DND-41 (cell line): Measurements from ENCODE around the gene BPIFB3.

Source experiments
- EZH2 ChIP-seq: IDR thresholded peaks from 3 replicates; pipeline ENCODE4 v1.6.1; 2012; ENCODE audit warnings: borderline replicate concordance, low read depth, mild to moderate bottlenecking, moderate library complexity, low read length, inconsistent platforms; ENCODE audit not compliant: severe bottlenecking
- TF ChIP-seq, protein P1 (sequence below): IDR thresholded peaks from 2 replicates; pipeline ENCODE4 v1.5.1; 2012; ENCODE audit warnings: borderline replicate concordance, low read length, moderate library complexity, mild to moderate bottlenecking; ENCODE audit not compliant: poor library complexity, severe bottlenecking; ENCODE audit errors: extremely low read depth

DNA sequence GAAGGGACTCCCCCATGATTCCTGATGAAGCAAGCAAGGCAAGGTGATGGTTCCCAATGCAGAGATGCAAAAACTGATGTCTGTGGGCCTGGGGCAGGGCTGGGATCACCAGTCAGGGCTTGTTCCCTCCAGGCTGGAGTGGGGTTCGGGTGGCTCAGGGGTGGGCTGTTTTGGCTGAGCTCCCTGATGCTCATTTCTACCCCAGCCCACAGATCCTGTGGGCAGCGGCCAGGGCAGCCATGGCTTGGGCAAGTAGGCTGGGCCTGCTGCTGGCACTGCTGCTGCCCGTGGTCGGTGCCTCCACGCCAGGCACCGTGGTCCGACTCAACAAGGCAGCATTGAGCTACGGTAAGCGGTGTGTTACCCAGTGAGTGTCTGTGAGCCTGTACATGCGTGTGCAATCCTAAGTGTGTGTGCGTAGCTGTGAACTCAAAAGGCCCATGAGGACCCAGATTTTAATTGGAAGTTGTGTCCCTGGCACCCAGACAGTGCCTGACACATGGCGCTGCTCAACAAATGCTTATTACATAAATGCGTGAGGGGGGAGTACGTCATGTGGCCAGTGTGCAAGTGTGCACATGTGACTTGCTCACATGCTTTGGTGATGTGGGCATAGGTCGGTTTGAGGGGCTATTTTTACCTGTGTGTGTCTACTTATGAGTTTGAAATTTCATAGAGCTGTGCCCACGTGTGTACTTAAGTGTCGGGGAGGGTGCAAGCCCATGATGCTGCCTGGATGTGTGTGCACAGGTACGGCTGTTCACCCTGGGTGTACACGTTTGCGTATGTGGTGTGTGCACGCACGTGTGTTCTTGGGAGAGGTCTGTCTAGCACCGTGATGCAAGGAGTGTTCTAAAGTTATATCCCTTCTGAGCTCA lies 45.1 kb upstream of the BPIFB3 start:
- TF ChIP-seq, protein P1, sequence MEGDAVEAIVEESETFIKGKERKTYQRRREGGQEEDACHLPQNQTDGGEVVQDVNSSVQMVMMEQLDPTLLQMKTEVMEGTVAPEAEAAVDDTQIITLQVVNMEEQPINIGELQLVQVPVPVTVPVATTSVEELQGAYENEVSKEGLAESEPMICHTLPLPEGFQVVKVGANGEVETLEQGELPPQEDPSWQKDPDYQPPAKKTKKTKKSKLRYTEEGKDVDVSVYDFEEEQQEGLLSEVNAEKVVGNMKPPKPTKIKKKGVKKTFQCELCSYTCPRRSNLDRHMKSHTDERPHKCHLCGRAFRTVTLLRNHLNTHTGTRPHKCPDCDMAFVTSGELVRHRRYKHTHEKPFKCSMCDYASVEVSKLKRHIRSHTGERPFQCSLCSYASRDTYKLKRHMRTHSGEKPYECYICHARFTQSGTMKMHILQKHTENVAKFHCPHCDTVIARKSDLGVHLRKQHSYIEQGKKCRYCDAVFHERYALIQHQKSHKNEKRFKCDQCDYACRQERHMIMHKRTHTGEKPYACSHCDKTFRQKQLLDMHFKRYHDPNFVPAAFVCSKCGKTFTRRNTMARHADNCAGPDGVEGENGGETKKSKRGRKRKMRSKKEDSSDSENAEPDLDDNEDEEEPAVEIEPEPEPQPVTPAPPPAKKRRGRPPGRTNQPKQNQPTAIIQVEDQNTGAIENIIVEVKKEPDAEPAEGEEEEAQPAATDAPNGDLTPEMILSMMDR, result no peak
- TF ChIP-seq EZH2, result no peak
